Activated naive CD4-positive, alpha-beta T cell (primary cell): ENCODE measurements around the gene CCNG1.
"Not testable (repeated sequence)": the region's sequence is repeated elsewhere in the genome, so short reads cannot be mapped to it uniquely, and the experiment has no call there.

Experiments
- DNase-seq, 4 experiments: peaks; one replicate each; lab custom pipeline; 2025; lab: John Stamatoyannopoulos, UW

Gene CCNG1

GRCh38 chr5:163440954-163441353 lies 3.6 kb downstream of the CCNG1 start:
- DNase-seq, result no peak

GRCh38 chr5:163444526-163444925 lies 7.1 kb downstream of the CCNG1 start:
- DNase-seq, result no peak

- DNase-seq, result no peak
Measured at GRCh38 chr5:163445345-163445744, 8.0 kb downstream of the CCNG1 start.

GRCh38 chr5:163447191-163447590 lies 9.8 kb downstream of the CCNG1 start:
- DNase-seq, result no peak

GRCh38 chr5:163447875-163448274 lies 10.5 kb downstream of the CCNG1 start:
- no peak for DNase-seq

- DNase-seq, result no peak
Measured at GRCh38 chr5:163448491-163448890, 11.1 kb downstream of the CCNG1 start.

GRCh38 chr5:163451489-163451888 lies 14.1 kb downstream of the CCNG1 start:
- no peak for DNase-seq

- DNase-seq, result no peak
Measured at GRCh38 chr5:163453705-163454104, 16.3 kb downstream of the CCNG1 start.

- DNase-seq, result not testable (repeated sequence)
Measured at GRCh38 chr5:163455406-163455805, 18.0 kb downstream of the CCNG1 start.

- no peak for DNase-seq
Measured at GRCh38 chr5:163456029-163456589, 18.7 kb downstream of the CCNG1 start.

GRCh38 chr5:163456840-163457239 lies 19.4 kb downstream of the CCNG1 start:
- DNase-seq, result no peak

GRCh38 chr5:163458778-163459385 lies 21.5 kb downstream of the CCNG1 start:
- no peak for DNase-seq

GRCh38 chr5:163459462-163459818 lies 22.0 kb downstream of the CCNG1 start:
- DNase-seq, result no peak

GRCh38 chr5:163459819-163460561 lies 22.6 kb downstream of the CCNG1 start, which contains the start of gene NUDCD2:
Gene NUDCD2, minus strand, starts transcription at chr5:163460102. Its CDS starts 52 bp downstream, at chr5:163460050.
- peak; percentile 91 to 95 (median 94) for DNase-seq

GRCh38 chr5:163460562-163461171 lies 23.3 kb downstream of the CCNG1 start, which contains the start of gene HMMR:
Gene HMMR, plus strand, starts transcription at chr5:163460632. Its CDS starts 61 bp downstream, at chr5:163460693.
- DNase-seq, result no peak

- DNase-seq, result no peak
Measured at GRCh38 chr5:163463063-163463435, 25.7 kb downstream of the CCNG1 start.

GRCh38 chr5:163467682-163468081 lies 30.3 kb downstream of the CCNG1 start:
- DNase-seq, result no peak

GRCh38 chr5:163473635-163474243 lies 36.3 kb downstream of the CCNG1 start:
- no peak for DNase-seq

GRCh38 chr5:163475411-163475810 lies 38.0 kb downstream of the CCNG1 start:
- DNase-seq, result no peak

GRCh38 chr5:163478126-163478981 lies 41.0 kb downstream of the CCNG1 start:
- no peak for DNase-seq

GRCh38 chr5:163478982-163479271 lies 41.5 kb downstream of the CCNG1 start:
- no peak for DNase-seq
